HL-60 (cell line): Measurements from ENCODE around the gene SEL1L2.

ENCODE experiments used
- GABPA ChIP-seq: IDR thresholded peaks from 2 replicates; pipeline ENCODE4 v1.6.1; 2012; ENCODE audit warnings: low read depth
- POLR2AphosphoS5 ChIP-seq: IDR thresholded peaks from 2 replicates; pipeline ENCODE4 v1.6.1; 2012; ENCODE audit warnings: low read depth
- REST ChIP-seq: IDR thresholded peaks from 2 replicates; pipeline ENCODE4 v1.6.1; 2012; ENCODE audit warnings: low read depth; ENCODE audit not compliant: insufficient replicate concordance
- SPI1 ChIP-seq: IDR thresholded peaks from 2 replicates; pipeline ENCODE4 v1.6.1; 2012; ENCODE audit warnings: low read depth, mild to moderate bottlenecking, borderline replicate concordance
- TF ChIP-seq, protein P1 (sequence below): IDR thresholded peaks from one replicate; pipeline ENCODE4 v1.5.1; 2011; ENCODE audit warnings: low read length, control low read depth, inconsistent platforms; ENCODE audit not compliant: insufficient read depth

DNA sequence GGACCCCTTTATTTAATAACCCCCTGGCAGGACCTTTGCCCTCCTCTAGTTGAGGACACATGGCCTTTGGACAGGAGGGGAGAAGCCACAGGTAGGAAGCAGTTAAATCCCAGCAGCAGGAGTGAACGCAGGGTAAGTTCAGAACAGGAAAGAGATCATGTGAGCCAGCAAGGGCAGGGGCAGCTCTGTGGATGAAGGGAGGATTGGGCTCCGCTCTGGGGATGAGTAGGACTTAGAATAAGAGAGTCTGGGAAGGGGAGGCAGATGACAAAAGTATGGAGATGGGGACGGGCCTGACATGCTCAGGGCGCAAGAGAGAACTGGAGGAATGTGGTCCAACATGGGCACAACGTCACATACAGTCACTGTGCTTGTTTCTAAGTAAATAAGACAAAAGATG lies 116.6 kb downstream of the SEL1L2 start:
- no peak for TF ChIP-seq GABPA
- TF ChIP-seq POLR2AphosphoS5, result no peak
- TF ChIP-seq, protein P1, sequence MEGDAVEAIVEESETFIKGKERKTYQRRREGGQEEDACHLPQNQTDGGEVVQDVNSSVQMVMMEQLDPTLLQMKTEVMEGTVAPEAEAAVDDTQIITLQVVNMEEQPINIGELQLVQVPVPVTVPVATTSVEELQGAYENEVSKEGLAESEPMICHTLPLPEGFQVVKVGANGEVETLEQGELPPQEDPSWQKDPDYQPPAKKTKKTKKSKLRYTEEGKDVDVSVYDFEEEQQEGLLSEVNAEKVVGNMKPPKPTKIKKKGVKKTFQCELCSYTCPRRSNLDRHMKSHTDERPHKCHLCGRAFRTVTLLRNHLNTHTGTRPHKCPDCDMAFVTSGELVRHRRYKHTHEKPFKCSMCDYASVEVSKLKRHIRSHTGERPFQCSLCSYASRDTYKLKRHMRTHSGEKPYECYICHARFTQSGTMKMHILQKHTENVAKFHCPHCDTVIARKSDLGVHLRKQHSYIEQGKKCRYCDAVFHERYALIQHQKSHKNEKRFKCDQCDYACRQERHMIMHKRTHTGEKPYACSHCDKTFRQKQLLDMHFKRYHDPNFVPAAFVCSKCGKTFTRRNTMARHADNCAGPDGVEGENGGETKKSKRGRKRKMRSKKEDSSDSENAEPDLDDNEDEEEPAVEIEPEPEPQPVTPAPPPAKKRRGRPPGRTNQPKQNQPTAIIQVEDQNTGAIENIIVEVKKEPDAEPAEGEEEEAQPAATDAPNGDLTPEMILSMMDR, result no peak
- TF ChIP-seq REST, result no peak
- no peak for TF ChIP-seq SPI1
